ENCODE measurements around the gene SMYD3.

Gene SMYD3

DNA sequence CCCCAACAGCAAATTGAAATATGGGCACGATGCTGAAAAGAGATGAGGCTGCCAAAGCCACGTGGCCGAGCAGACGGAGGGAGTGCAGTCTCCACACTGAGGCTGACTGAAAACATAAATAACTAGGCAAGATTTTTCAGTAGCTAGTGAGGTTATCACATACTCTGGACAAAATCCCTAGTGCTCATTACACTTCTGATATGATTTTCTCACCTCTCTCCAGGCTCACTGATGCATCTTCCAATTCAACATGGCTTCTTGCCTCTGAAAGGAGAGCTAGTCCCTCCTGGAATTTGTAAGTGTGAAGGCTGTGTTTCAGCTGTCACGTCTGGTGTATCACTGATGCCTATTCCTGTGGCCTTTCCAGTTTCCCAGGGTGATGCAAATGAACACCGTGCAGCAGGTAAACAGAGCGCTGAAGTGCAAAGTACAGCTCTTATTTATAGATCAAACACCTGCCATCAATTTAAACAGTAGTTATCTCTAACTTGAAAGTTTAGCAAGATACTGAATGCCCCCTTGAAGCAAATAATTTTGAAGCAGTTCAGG, 696.2 kb downstream of the SMYD3 start:
- no peaks in the 10 kb centered on the region for H3K36me3 ChIP-seq (ENCODE audit: control insufficient read depth, insufficient read depth, low read length, severe bottlenecking)
- H3K4me3 ChIP-seq (ENCODE audit: low read length) = no peak overlapping the region
- H3K9ac ChIP-seq (ENCODE audit: low read length) = no peak overlapping the region
- H3K4me1 ChIP-seq (ENCODE audit: control insufficient read depth, insufficient read depth, low read length) = peaks cover 10% of the 10 kb centered on the region
- H3K27me3 ChIP-seq (replicated peaks; ENCODE audit: control insufficient read depth, insufficient read depth, low read length) = no peaks in the 10 kb centered on the region
- DNase-seq (ENCODE audit: low read depth) = no peak
- no peaks in the 10 kb centered on the region for H3K9me3 ChIP-seq (ENCODE audit: control insufficient read depth, low read length)

DNA sequence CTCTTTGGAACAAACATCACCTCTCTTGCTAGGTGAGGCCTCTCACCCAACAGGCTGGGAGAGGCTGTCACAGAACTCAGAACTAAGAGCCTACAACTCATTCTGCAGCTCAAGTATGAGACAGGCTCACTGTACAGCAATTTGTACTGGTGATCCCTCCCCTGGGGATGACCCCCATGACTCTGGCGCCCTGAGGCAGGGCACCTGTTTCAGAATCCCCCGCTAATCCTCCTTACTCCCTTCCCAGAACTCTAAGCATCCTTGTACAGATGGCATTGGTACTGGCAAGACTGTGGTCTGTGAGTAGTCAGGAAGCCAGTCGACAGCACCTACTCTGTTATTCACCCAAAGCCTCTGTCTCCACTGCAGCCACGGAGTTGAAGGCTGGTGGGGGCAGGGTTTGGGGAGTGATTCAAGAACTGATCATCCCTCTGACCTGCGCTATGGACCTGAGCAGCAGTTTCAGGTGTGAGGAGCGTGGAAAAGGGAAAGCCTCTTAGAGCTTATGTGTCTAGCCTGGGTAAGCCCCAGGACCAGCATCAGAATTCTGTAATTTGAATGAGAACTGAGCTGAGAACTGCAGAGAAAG, 696.8 kb downstream of the SMYD3 start:
- Histone ChIP-seq H3K4me1 (ENCODE audit: control insufficient read depth, insufficient read depth, low read length) (peaks cover 10% of the 10 kb centered on the region), H3K36me3 (ENCODE audit: control insufficient read depth, insufficient read depth, low read length, severe bottlenecking) (no peaks in the 10 kb centered on the region), H3K27me3 (replicated peaks; ENCODE audit: control insufficient read depth, insufficient read depth, low read length) (no peaks in the 10 kb centered on the region), H3K9ac (ENCODE audit: low read length) (no peak overlapping the region), H3K9me3 (ENCODE audit: control insufficient read depth, low read length) (no peaks in the 10 kb centered on the region), H3K4me3 (ENCODE audit: low read length) (no peak overlapping the region)
- DNase-seq (ENCODE audit: low read depth) = no peak

- no peaks in the 10 kb centered on the region for H3K9me3 ChIP-seq (ENCODE audit: control insufficient read depth, low read length)
- H3K9ac ChIP-seq (ENCODE audit: low read length) = no peak overlapping the region
- no peaks in the 10 kb centered on the region for H3K27me3 ChIP-seq (replicated peaks; ENCODE audit: control insufficient read depth, insufficient read depth, low read length)
- H3K36me3 ChIP-seq (ENCODE audit: control insufficient read depth, insufficient read depth, low read length, severe bottlenecking) = no peaks in the 10 kb centered on the region
- H3K4me1 ChIP-seq (ENCODE audit: control insufficient read depth, insufficient read depth, low read length) = peaks cover 10% of the 10 kb centered on the region
- no peak overlapping the region for H3K4me3 ChIP-seq (ENCODE audit: low read length)
- no peak for DNase-seq (ENCODE audit: low read depth)
Observed at GRCh38 chr1:245809361-245809760, 697.7 kb downstream of the SMYD3 start.

DNA sequence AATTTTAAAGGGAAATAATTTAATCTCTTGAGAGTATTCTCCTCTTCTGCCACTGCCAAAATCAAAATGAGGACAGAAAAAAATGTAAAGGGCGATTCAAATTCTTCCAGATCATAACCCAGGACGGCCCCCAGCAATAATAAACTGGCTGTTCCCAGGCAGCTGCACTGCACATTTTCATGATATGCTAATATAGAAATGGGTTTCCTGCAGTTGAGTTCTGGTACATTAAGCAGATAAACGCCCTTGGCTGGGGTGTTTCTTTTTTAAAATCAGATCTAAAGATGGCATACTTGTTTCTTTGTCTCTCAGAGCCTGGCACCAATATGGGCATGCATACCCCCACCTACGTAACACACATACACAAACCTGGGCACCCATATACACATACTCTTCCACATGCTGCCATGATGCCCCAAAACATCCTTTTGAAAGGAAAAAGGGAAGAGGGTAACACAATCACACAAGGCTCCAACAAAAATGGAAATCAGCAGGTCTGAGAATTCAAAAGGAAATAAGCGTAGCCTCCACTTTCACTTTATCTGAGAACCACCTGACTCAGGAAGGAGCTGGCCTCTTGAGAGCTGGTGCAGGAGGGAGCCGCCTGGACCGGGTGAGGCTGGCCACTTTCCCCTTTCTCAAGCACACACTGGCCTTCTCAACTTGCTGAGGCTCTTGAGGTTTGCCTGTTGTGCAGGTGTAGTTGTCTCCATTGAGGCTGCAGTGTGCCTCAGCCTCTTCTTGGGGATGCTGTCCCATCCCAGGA, 698.9 kb downstream of the SMYD3 start:
- H3K9ac ChIP-seq (ENCODE audit: low read length) = no peak overlapping the region
- H3K9me3 ChIP-seq (ENCODE audit: control insufficient read depth, low read length) = no peaks in the 10 kb centered on the region
- H3K36me3 ChIP-seq (ENCODE audit: control insufficient read depth, insufficient read depth, low read length, severe bottlenecking) = no peaks in the 10 kb centered on the region
- DNase-seq (ENCODE audit: low read depth) = no peak
- no peaks in the 10 kb centered on the region for H3K27me3 ChIP-seq (replicated peaks; ENCODE audit: control insufficient read depth, insufficient read depth, low read length)
- peaks cover 10% of the 10 kb centered on the region for H3K4me1 ChIP-seq (ENCODE audit: control insufficient read depth, insufficient read depth, low read length)
- no peak overlapping the region for H3K4me3 ChIP-seq (ENCODE audit: low read length)

DNA sequence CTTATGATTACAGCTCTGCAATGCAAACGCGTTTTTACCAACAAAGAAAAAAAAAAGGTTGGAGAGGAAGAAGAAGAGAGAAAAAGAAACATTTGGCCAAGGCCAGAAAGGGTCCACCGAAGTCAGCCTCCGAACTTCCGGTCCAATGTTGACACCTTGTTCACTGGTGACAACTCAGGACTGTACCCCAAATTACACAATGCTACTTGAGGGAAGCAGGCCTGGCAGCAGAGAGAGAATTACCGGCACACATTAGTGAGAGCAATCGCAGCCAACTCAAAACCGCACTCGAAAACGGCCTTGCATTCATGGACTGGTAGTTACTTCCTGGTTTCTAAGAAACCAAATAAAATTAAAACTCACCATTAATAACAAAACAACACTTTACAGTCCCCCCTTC, 699.8 kb downstream of the SMYD3 start:
- Histone ChIP-seq H3K9ac (ENCODE audit: low read length) (no peak overlapping the region), H3K9me3 (ENCODE audit: control insufficient read depth, low read length) (no peaks in the 10 kb centered on the region), H3K4me1 (ENCODE audit: control insufficient read depth, insufficient read depth, low read length) (peaks cover 10% of the 10 kb centered on the region), H3K27me3 (replicated peaks; ENCODE audit: control insufficient read depth, insufficient read depth, low read length) (no peaks in the 10 kb centered on the region), H3K4me3 (ENCODE audit: low read length) (no peak overlapping the region), H3K36me3 (ENCODE audit: control insufficient read depth, insufficient read depth, low read length, severe bottlenecking) (no peaks in the 10 kb centered on the region)
- no peak for DNase-seq (ENCODE audit: low read depth)

- H3K36me3 ChIP-seq (ENCODE audit: control insufficient read depth, insufficient read depth, low read length, severe bottlenecking) = no peaks in the 10 kb centered on the region
- no peak overlapping the region for H3K4me3 ChIP-seq (ENCODE audit: low read length)
- no peak for DNase-seq (ENCODE audit: low read depth)
- H3K9me3 ChIP-seq (ENCODE audit: control insufficient read depth, low read length) = no peaks in the 10 kb centered on the region
- H3K27me3 ChIP-seq (replicated peaks; ENCODE audit: control insufficient read depth, insufficient read depth, low read length) = no peaks in the 10 kb centered on the region
- H3K9ac ChIP-seq (ENCODE audit: low read length) = no peak overlapping the region
- H3K4me1 ChIP-seq (ENCODE audit: control insufficient read depth, insufficient read depth, low read length) = peaks cover 10% of the 10 kb centered on the region
Observed at GRCh38 chr1:245805532-245805931, 701.5 kb downstream of the SMYD3 start.

- H3K9ac ChIP-seq (ENCODE audit: low read length) = no peak overlapping the region
- DNase-seq (ENCODE audit: low read depth) = no peak
- H3K4me3 ChIP-seq (ENCODE audit: low read length) = no peak overlapping the region
- H3K36me3 ChIP-seq (ENCODE audit: control insufficient read depth, insufficient read depth, low read length, severe bottlenecking) = no peaks in the 10 kb centered on the region
- H3K27me3 ChIP-seq (replicated peaks; ENCODE audit: control insufficient read depth, insufficient read depth, low read length) = no peaks in the 10 kb centered on the region
- H3K4me1 ChIP-seq (ENCODE audit: control insufficient read depth, insufficient read depth, low read length) = peaks cover 10% of the 10 kb centered on the region
- H3K9me3 ChIP-seq (ENCODE audit: control insufficient read depth, low read length) = no peaks in the 10 kb centered on the region
Observed at GRCh38 chr1:245804696-245805095, 702.4 kb downstream of the SMYD3 start.

DNA sequence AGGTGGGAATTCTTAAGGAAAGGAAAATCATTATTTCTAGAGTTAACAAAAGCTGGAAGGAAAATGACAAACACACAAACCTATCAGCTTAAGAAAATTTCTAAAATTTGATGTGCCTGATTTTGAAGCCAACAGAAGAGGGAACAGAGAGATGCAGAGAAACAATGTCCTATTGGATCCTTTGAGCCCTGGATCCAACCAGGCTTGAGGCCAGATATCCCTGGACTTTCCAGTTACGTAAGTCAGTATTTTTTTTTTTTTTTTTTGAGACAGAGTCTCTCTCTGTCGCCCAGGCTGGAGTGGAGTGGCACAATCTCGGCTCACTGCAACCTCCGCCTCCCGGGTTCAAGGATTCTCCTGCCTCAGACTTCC, 703.4 kb downstream of the SMYD3 start:
- no peak for DNase-seq (ENCODE audit: low read depth)
- no peak overlapping the region for H3K9ac ChIP-seq (ENCODE audit: low read length)
- peaks cover 10% of the 10 kb centered on the region for H3K4me1 ChIP-seq (ENCODE audit: control insufficient read depth, insufficient read depth, low read length)
- H3K4me3 ChIP-seq (ENCODE audit: low read length) = no peak overlapping the region
- no peaks in the 10 kb centered on the region for H3K36me3 ChIP-seq (ENCODE audit: control insufficient read depth, insufficient read depth, low read length, severe bottlenecking)
- H3K27me3 ChIP-seq (replicated peaks; ENCODE audit: control insufficient read depth, insufficient read depth, low read length) = no peaks in the 10 kb centered on the region
- no peaks in the 10 kb centered on the region for H3K9me3 ChIP-seq (ENCODE audit: control insufficient read depth, low read length)

- no peak for DNase-seq (ENCODE audit: low read depth)
- Histone ChIP-seq H3K36me3 (ENCODE audit: control insufficient read depth, insufficient read depth, low read length, severe bottlenecking) (no peaks in the 10 kb centered on the region), H3K4me3 (ENCODE audit: low read length) (no peak overlapping the region), H3K27me3 (replicated peaks; ENCODE audit: control insufficient read depth, insufficient read depth, low read length) (no peaks in the 10 kb centered on the region), H3K9me3 (ENCODE audit: control insufficient read depth, low read length) (no peaks in the 10 kb centered on the region), H3K9ac (ENCODE audit: low read length) (no peak overlapping the region), H3K4me1 (ENCODE audit: control insufficient read depth, insufficient read depth, low read length) (peaks cover 11% of the 10 kb centered on the region)
Observed at GRCh38 chr1:245802941-245803665, 704.0 kb downstream of the SMYD3 start.

DNA sequence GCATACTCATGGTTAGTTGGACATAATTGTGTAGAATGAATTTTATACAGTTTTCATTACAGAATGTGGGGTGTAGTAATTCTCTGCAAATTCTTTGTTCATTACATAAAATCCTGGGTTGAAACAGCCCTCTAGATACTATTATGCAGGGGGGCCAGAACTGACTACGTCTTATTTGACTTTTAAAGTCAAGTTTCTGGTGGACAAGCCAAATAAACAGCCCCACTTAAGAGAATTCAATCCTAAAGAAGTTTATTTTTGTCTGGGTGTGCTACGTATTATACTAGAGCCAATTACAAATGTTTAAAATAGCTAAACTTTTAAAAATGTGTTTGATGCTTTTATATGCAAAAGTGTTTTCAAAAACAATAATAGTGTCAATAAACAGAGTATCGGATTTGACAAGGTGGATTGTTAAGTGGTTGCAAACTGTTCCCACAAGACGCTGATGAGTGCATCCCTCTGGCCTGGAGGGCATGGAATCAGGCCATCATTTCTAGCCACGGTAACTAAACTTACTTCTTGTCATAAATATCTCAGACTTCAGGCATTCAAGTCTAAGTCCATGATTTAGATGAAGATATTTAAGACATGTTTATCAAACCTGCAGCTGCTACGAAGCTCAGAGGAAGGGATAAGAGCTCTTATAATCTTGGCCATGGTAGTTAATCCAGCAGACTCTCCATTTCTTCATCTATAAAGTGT, 706.0 kb downstream of the SMYD3 start:
- peak; percentile 81 for DNase-seq (ENCODE audit: low read depth)
- Histone ChIP-seq H3K4me3 (ENCODE audit: low read length) (no peak overlapping the region), H3K9ac (ENCODE audit: low read length) (no peak overlapping the region), H3K36me3 (ENCODE audit: control insufficient read depth, insufficient read depth, low read length, severe bottlenecking) (no peaks in the 10 kb centered on the region), H3K27me3 (replicated peaks; ENCODE audit: control insufficient read depth, insufficient read depth, low read length) (no peaks in the 10 kb centered on the region), H3K9me3 (ENCODE audit: control insufficient read depth, low read length) (no peaks in the 10 kb centered on the region), H3K4me1 (ENCODE audit: control insufficient read depth, insufficient read depth, low read length) (peaks cover 3% of the 10 kb centered on the region)

DNA sequence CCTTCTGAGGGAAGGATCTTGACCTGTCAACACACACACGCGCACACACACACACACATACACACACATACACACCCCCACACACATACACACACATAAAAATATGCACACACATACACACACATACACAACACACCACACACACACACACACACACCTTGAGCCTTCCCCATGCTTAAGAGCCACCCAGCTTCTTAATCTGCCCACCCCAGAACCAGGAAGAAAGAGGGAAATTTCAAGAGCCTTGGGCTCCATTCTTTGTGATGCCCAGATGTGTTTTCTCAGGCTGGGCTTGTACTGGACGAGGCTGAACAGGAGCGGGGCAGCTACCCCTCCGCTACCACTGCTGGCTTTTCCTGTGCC, 708.7 kb downstream of the SMYD3 start:
- no peak overlapping the region for H3K4me3 ChIP-seq (ENCODE audit: low read length)
- peaks cover 3% of the 10 kb centered on the region for H3K4me1 ChIP-seq (ENCODE audit: control insufficient read depth, insufficient read depth, low read length)
- no peak overlapping the region for H3K9ac ChIP-seq (ENCODE audit: low read length)
- H3K27me3 ChIP-seq (replicated peaks; ENCODE audit: control insufficient read depth, insufficient read depth, low read length) = no peaks in the 10 kb centered on the region
- H3K36me3 ChIP-seq (ENCODE audit: control insufficient read depth, insufficient read depth, low read length, severe bottlenecking) = no peaks in the 10 kb centered on the region
- DNase-seq (ENCODE audit: low read depth) = no peak
- no peaks in the 10 kb centered on the region for H3K9me3 ChIP-seq (ENCODE audit: control insufficient read depth, low read length)

Measured in adipocyte (in vitro differentiated cells).